ENCODE measurements around the gene MCM9. TPM values are rescaled to one million over a fixed set of nuclear protein-coding genes. Genes with fewer than 3 reads are reported as not detected.

Gene MCM9
- polyA plus RNA-seq, 2 of the 4 experiments (the other 2 are of a cell fraction): 5.1 to 5.4 TPM

GRCh38 chr6:118923035-118923434 is 11.9 kb downstream of the MCM9 start:
- TF ChIP-seq JUNB (IDR thresholded peaks at IDR 0.05) (no peak), RFX5 (IDR thresholded peaks at IDR 0.05) (no peak), ELK1 (IDR thresholded peaks at IDR 0.05; ENCODE audit: low read depth, low read length) (no peak)
- POLR2A ChIA-PET: no interaction called here
- no peak overlapping the region for H3K4me2 ChIP-seq
- 89% methylated on average over 3 of the region's 3 CpGs for WGBS (ENCODE audit: missing lambda C conversion rate)
- H3K9me3 ChIP-seq: no peaks in the 10 kb centered on the region
- CTCF ChIA-PET: no interaction called here
- ATAC-seq (no peak), DNase-seq (ENCODE audit: low read depth in 1 of 2, low spot score in 1 of 2) (no peak), FAIRE-seq (no peak)
- no peak overlapping the region for H3K4me3 ChIP-seq
- H3K27ac ChIP-seq: no peak overlapping the region
- H3K4me1 ChIP-seq: no peaks in the 10 kb centered on the region

DNA sequence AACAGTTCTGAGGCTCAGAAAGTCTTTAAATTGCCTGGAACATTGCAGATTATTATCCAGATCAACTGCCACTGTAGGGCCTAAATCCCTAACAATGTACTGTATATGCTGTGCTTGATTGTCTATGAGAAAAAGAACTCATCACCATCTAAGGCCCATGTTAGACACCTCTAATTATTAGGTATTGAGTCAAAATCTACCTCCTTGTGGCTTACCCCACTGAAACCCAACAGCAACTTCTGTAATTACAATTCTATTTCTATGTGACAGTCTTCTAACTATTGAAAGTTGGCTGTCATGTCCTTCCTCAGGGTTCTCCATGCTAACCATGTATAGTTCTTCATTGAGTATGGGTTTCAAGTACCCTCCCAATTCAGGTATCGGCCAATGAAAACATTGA is 13.9 kb downstream of the MCM9 start:
- Histone ChIP-seq H3K4me1 (no peaks in the 10 kb centered on the region), H3K4me3 (no peak overlapping the region), H3K27ac (no peak overlapping the region), H3K9me3 (no peaks in the 10 kb centered on the region), H3K4me2 (no peak overlapping the region)
- ChIA-PET POLR2A (interaction anchor here (0.9 kb wide), 1 partner anchor 28 kb away, joined by 3 read pairs; no protein-coding TSS in a partner anchor), CTCF (no interaction called here)
- no peak for ATAC-seq
- WGBS (ENCODE audit: missing lambda C conversion rate): 93% methylated on average over 1 of the region's 1 CpG
- TF ChIP-seq POLR2A (IDR thresholded peaks at IDR 0.05; ENCODE audit: low read length): no peak
- TF ChIP-seq HOXB13 (CRISPR knock-in tag; IDR thresholded peaks at IDR 0.05; ENCODE audit: low read depth): no peak
- no peak for TF ChIP-seq FOXS1 (CRISPR knock-in tag; IDR thresholded peaks at IDR 0.05)
- TF ChIP-seq HMGXB4 (CRISPR knock-in tag; IDR thresholded peaks at IDR 0.05; ENCODE audit: borderline replicate concordance): no peak
- no peak for TF ChIP-seq ZFP36 (IDR thresholded peaks at IDR 0.05; ENCODE audit: borderline replicate concordance, partially characterized antibody)
- TF ChIP-seq GATA3 (IDR thresholded peaks at IDR 0.05; ENCODE audit: borderline replicate concordance): no peak
- TF ChIP-seq NPAS2 (CRISPR knock-in tag; IDR thresholded peaks at IDR 0.05; ENCODE audit: borderline replicate concordance): no peak
- no peak for TF ChIP-seq HDAC2 (IDR thresholded peaks at IDR 0.05)
- no peak for TF ChIP-seq EP300 (IDR thresholded peaks at IDR 0.05)
- TF ChIP-seq ZC3H11A (IDR thresholded peaks at IDR 0.05): no peak
- no peak for TF ChIP-seq FOSB (CRISPR knock-in tag; IDR thresholded peaks at IDR 0.05)
- TF ChIP-seq KDM1A (IDR thresholded peaks at IDR 0.05; ENCODE audit: low read depth): no peak
- TF ChIP-seq, protein P1, sequence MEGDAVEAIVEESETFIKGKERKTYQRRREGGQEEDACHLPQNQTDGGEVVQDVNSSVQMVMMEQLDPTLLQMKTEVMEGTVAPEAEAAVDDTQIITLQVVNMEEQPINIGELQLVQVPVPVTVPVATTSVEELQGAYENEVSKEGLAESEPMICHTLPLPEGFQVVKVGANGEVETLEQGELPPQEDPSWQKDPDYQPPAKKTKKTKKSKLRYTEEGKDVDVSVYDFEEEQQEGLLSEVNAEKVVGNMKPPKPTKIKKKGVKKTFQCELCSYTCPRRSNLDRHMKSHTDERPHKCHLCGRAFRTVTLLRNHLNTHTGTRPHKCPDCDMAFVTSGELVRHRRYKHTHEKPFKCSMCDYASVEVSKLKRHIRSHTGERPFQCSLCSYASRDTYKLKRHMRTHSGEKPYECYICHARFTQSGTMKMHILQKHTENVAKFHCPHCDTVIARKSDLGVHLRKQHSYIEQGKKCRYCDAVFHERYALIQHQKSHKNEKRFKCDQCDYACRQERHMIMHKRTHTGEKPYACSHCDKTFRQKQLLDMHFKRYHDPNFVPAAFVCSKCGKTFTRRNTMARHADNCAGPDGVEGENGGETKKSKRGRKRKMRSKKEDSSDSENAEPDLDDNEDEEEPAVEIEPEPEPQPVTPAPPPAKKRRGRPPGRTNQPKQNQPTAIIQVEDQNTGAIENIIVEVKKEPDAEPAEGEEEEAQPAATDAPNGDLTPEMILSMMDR (IDR thresholded peaks at IDR 0.05): no peak
- no peak for TF ChIP-seq NR3C1 (IDR thresholded peaks at IDR 0.05)
- TF ChIP-seq HOXA7 (CRISPR knock-in tag; IDR thresholded peaks at IDR 0.05): no peak
- no peak for TF ChIP-seq SREBF2 (IDR thresholded peaks at IDR 0.05)
- FAIRE-seq: no peak
- no peak for DNase-seq (ENCODE audit: low read depth in 1 of 2, low spot score in 1 of 2)

DNA sequence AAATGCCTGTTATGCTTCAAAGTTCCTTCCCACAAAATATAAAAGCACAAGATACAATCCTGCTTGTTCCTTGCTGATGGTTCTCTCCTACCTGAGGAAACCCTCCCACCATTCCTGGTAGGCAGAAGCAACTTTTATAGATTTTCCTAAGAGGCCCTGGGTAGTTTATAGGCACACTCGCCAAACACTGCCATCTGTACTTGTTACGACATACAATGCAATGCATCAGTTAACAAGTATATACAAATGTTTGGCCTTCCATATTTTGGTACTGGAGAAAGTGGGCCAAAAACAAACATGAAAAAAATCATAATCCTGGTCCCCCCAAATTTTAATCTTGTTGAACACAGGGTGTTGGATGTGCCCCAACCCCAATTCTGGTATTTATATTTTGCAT is 16.6 kb downstream of the MCM9 start:
- Histone ChIP-seq H3K4me3 (no peak overlapping the region), H3K4me2 (no peak overlapping the region), H3K4me1 (no peaks in the 10 kb centered on the region), H3K27ac (no peak overlapping the region), H3K9me3 (no peaks in the 10 kb centered on the region)
- ChIA-PET CTCF (interaction anchor here (0.6 kb wide), 1 partner anchor 432 kb away, joined by 3 read pairs; no protein-coding TSS in a partner anchor), POLR2A (no interaction called here)
- ATAC-seq (no peak), FAIRE-seq (no peak), DNase-seq (ENCODE audit: low read depth in 1 of 2, low spot score in 1 of 2) (no peak)
- TF ChIP-seq BCL3 (IDR thresholded peaks at IDR 0.05) (no peak), ZSCAN20 (CRISPR knock-in tag; IDR thresholded peaks at IDR 0.05) (no peak), RFX5 (IDR thresholded peaks at IDR 0.05) (no peak), PHF8 (IDR thresholded peaks at IDR 0.05; ENCODE audit: borderline replicate concordance, low read depth) (no peak), RNF2 (IDR thresholded peaks at IDR 0.05; ENCODE audit: borderline replicate concordance, low read depth) (no peak)
- WGBS (ENCODE audit: missing lambda C conversion rate): 100% methylated on average over 2 of the region's 2 CpGs

Measured in A549 (cell line).